ENCODE measurements around the gene FAM89A. TPM values are rescaled to one million over a fixed set of nuclear protein-coding genes. Genes with fewer than 3 reads are reported as not detected.

Gene FAM89A
- total RNA-seq, 1 donor from 2014 or later: 37.3 TPM

GRCh38 chr1:231045286-231045685 is 5.2 kb upstream of the FAM89A start:
- TF ChIP-seq POLR2AphosphoS5 (IDR thresholded peaks at IDR 0.05; ENCODE audit: insufficient read depth in 1 of 2, low read depth in 1 of 2) (no peak), POLR2A (IDR thresholded peaks at IDR 0.05) (no peak), CTCF (IDR thresholded peaks at IDR 0.05) (no peak)
- peaks cover 12% of the 10 kb centered on the region for H3K4me1 ChIP-seq
- no peak overlapping the region for H3K27ac ChIP-seq
- DNase-seq (ENCODE audit: extremely low spot score in 2 of 2): no peak
- no peak overlapping the region for H3K4me3 ChIP-seq
- no peaks in the 10 kb centered on the region for H3K27me3 ChIP-seq
- peaks cover 3% of the 10 kb centered on the region for H3K9me3 ChIP-seq
- no peaks in the 10 kb centered on the region for H3K36me3 ChIP-seq
- intact Hi-C loops (cut with DNase I): no loop called here

- intact Hi-C loops (cut with DNase I): no loop called here
- TF ChIP-seq CTCF (IDR thresholded peaks at IDR 0.05): no peak
- TF ChIP-seq POLR2A (IDR thresholded peaks at IDR 0.05): no peak
- TF ChIP-seq POLR2AphosphoS5 (IDR thresholded peaks at IDR 0.05; ENCODE audit: insufficient read depth in 1 of 2, low read depth in 1 of 2): no peak
- no peaks in the 10 kb centered on the region for H3K27me3 ChIP-seq
These were observed 4.5 kb upstream of the FAM89A start for GRCh38 chr1:231044588-231044987.

GRCh38 chr1:231041719-231042261 is 1.7 kb upstream of the FAM89A start:
- Histone ChIP-seq H3K9me3 (peaks cover 3% of the 10 kb centered on the region), H3K27me3 (no peaks in the 10 kb centered on the region), H3K27ac (peak overlapping the region; percentile 81), H3K4me1 (peaks cover 33% of the 10 kb centered on the region), H3K4me3 (no peak overlapping the region), H3K36me3 (no peaks in the 10 kb centered on the region)
- no peak for TF ChIP-seq POLR2A (IDR thresholded peaks at IDR 0.05)
- no peak for TF ChIP-seq CTCF (IDR thresholded peaks at IDR 0.05)
- TF ChIP-seq POLR2AphosphoS5 (IDR thresholded peaks at IDR 0.05; ENCODE audit: insufficient read depth in 1 of 2, low read depth in 1 of 2): no peak
- intact Hi-C loops (cut with DNase I): no loop called here
- DNase-seq (ENCODE audit: extremely low spot score in 2 of 2): no peak

More at GRCh38 chr1:231044588-231044987, 4.5 kb upstream of the FAM89A start:
- Histone ChIP-seq H3K4me3 (no peak overlapping the region), H3K9me3 (peaks cover 3% of the 10 kb centered on the region), H3K4me1 (peaks cover 12% of the 10 kb centered on the region), H3K36me3 (no peaks in the 10 kb centered on the region), H3K27ac (no peak overlapping the region)
- DNase-seq (ENCODE audit: extremely low spot score in 2 of 2): no peak

GRCh38 chr1:231040800-231041718 is 1.0 kb upstream of the FAM89A start:
- Histone ChIP-seq H3K9me3 (peaks cover 3% of the 10 kb centered on the region), H3K27me3 (no peaks in the 10 kb centered on the region), H3K4me1 (peaks cover 39% of the 10 kb centered on the region), H3K27ac (peak overlapping the region; percentile 81), H3K36me3 (no peaks in the 10 kb centered on the region), H3K4me3 (peak overlapping the region; percentile 95 to 96)
- peak in 1 of 2 donors; percentile 10 for TF ChIP-seq POLR2AphosphoS5 (IDR thresholded peaks at IDR 0.05; ENCODE audit: insufficient read depth in 1 of 2, low read depth in 1 of 2)
- no peak for TF ChIP-seq CTCF (IDR thresholded peaks at IDR 0.05)
- no peak for TF ChIP-seq POLR2A (IDR thresholded peaks at IDR 0.05)
- DNase-seq (ENCODE audit: extremely low spot score in 2 of 2): no peak
- intact Hi-C loops (cut with DNase I): no loop called here

Data from vagina (tissue), 2 donors.